Stimulated activated CD8-positive, alpha-beta memory T cell treated with anti-CD3 and anti-CD28 coated beads, Interleukin-12 subunit alpha, Interleukin-12 subunit beta, amount 100 ng/mL, for 24 hours (primary cell): Measurements from ENCODE around the gene P2RX2.

Source experiments
- DNase-seq: peaks from one replicate; pipeline ENCODE4 v3.0.0-alpha.2; 2020; ENCODE audit errors: extremely low read depth

The P2RX2 gene

GRCh38 chr12:132662901-132663755 is 44.6 kb downstream of the P2RX2 start:
- no peak for DNase-seq

DNA sequence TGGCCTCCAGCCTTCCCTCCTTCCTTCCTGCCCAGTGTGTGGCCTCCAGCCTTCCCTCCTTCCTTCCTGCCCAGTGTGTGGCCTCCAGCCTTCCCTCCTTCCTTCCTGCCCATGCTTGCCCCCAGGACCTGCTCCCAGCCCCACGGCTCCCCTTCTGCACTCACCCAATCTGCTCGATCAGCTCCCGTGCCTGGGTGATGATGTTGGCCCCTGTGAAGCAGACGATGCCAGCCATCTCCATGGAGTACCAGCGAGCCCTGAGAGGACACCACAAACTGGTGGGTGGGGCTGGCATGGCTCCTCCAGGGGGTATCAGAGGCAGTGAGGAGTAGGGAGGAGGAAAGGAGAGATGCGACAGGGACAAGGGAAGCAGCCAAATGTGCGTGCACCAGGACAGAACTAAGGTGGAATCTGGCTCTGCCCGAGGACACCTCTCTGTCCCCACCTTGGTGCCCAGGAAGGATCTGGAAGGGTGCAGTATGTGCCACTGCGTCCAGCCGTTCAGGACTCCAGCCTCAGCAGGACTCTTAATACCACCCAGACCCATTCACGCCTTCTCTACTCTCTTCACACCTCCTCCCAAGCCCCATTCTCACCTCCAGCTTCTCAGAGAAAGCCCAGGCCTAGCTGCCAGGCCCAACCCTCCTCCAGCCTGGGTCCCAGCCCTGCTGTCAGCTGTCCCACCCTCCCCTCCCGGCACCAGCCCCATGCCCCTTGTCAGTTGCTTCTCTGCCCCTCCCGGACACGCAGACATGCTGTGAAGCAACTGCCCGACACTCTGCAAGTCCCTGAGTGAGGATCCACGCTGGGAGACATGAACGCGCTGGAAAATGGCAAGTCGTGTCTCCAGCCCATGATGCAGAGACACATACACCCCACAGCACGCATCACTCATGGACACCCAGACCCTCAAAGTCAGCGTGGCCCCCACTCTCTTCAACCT is 45.9 kb downstream of the P2RX2 start:
- DNase-seq, result no peak

DNA sequence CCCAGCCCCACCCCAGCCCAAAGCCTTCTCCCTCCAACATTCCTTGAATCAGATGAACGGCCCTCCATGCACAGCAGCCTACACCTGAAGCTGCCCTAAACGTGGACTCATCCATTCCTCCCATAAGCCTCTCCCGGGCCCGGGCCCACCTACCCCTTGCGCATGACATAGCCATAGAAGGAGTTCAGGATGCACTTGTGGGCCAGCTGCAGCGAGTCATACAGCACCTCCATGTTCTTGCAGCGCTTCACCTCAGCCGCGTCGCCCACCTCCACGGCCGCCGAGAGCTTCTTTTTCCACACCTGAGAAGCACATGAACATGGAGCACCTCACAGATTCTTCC is 46.5 kb downstream of the P2RX2 start:
- DNase-seq, result no peak

GRCh38 chr12:132665794-132666193 is 47.2 kb downstream of the P2RX2 start:
- DNase-seq, result no peak

- DNase-seq, result no peak
Measured at GRCh38 chr12:132668191-132669088, 49.9 kb downstream of the P2RX2 start.

- DNase-seq, result no peak
Measured at GRCh38 chr12:132669166-132669879, 50.7 kb downstream of the P2RX2 start.
